ENCODE results near the gene NFATC2.
"Not testable (repeated sequence)": the region's sequence is repeated elsewhere in the genome, so short reads cannot be mapped to it uniquely, and the experiment has no call there.

The NFATC2 gene

DNA sequence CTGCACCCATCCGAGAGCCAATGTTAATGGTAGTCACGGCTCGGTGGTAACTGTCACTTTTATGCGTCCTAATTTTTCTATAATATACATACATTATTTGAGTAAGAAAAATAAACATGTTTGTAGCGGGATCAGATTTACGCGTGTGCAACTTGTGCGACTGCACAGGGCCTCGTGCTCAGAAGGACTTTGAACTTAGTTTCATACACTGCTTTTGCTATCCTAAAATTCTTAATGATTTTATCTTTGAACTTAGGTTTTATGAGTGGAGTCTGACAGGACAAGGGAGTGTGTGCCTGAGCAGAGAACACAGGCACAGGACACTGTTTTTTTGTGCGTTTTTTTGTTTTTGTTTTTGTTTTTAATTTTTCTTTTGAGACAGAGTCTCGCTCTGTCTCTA lies 189.7 kb downstream of the NFATC2 start:
- in situ Hi-C loops (cut with MboI; ENCODE audit: low sequenced_read_pairs, unreplicated experiment), result no loop called here
- no peak for DNase-seq (ENCODE audit: low spot score)

DNA sequence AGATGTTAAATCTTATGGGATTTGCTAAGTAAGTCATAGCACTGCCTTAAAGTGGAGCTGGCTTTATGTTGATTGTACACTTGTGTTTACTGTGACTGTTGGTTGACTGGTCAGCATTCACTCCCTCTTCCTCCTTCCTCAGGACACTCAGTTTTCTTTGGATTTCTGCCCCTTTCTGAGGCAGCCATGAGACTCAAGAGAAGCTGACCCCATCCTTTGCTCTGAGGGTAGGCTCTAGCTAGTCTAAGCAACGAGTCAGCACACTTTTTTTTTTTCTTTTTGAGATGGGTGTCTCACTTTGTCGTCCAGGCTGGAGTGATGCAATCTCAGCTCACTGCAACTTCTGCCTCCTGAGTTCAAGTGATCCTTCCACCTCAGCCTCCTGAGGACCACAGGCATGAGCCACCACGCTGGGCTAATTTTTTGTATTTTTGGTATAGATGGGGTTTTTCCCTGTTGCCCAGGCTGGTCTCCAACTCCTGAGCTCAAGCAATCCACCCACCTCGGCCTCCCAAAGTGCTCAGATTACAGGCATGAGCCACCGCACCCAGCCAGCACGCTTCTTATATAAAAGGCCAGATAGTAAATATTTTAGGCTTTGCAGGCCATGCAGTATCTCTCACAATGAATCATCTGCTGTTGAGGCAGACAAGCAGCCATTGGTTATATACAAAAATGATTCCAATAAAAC lies 191.4 kb downstream of the NFATC2 start:
- in situ Hi-C loops (cut with MboI; ENCODE audit: low sequenced_read_pairs, unreplicated experiment), result no loop called here
- DNase-seq (ENCODE audit: low spot score), result no peak
- TF ChIP-seq, protein P1, sequence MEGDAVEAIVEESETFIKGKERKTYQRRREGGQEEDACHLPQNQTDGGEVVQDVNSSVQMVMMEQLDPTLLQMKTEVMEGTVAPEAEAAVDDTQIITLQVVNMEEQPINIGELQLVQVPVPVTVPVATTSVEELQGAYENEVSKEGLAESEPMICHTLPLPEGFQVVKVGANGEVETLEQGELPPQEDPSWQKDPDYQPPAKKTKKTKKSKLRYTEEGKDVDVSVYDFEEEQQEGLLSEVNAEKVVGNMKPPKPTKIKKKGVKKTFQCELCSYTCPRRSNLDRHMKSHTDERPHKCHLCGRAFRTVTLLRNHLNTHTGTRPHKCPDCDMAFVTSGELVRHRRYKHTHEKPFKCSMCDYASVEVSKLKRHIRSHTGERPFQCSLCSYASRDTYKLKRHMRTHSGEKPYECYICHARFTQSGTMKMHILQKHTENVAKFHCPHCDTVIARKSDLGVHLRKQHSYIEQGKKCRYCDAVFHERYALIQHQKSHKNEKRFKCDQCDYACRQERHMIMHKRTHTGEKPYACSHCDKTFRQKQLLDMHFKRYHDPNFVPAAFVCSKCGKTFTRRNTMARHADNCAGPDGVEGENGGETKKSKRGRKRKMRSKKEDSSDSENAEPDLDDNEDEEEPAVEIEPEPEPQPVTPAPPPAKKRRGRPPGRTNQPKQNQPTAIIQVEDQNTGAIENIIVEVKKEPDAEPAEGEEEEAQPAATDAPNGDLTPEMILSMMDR (IDR thresholded peaks at IDR 0.05; ENCODE audit: borderline replicate concordance, control extremely low read depth, extremely low read depth, insufficient read depth, missing control alignments), result no peak

More for the DNA sequence above, 189.7 kb downstream of the NFATC2 start:
- TF ChIP-seq, protein P1 (IDR thresholded peaks at IDR 0.05; ENCODE audit: borderline replicate concordance, control extremely low read depth, extremely low read depth, insufficient read depth, missing control alignments), result no peak

DNA sequence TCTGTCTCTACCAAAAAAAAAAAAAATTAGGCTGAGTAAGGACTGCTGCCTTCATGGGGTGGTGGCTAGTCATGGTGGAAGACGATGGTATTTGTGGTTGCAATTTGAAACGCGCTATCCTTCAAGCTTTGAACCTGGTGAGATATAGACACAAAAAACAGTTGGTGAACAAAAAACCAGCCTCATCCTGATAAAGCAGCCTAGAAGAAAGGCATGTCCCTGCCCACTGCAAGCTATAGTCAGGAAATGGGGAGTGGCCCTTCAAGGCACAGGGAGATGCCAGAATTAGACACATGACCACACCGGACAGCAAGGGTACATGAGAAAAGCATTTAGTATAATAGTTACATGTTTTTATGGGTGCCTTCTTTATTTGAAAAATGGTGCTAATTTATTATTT lies 193.6 kb downstream of the NFATC2 start:
- in situ Hi-C loops (cut with MboI; ENCODE audit: low sequenced_read_pairs, unreplicated experiment), result no loop called here
- no peak for DNase-seq (ENCODE audit: low spot score)
- TF ChIP-seq, protein P1 (IDR thresholded peaks at IDR 0.05; ENCODE audit: borderline replicate concordance, control extremely low read depth, extremely low read depth, insufficient read depth, missing control alignments), result no peak

DNA sequence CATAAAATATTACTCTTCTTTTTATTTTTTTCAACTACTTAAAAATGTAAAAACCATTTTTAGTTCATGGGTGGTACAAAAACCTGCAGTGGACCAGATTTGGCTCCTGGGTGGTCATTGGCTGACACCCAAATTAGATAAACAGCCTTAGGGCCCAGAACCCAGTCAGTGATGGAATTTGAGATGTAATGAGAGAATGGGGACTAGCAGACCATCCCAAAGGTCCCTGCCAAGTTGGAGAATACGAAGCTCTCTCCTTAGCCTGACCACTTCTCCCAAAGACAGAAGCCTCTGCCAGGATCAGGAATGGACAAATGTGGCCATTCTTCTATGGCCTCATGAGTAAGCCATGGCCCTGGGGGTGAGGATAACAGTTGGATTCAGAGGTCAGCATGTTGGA lies 194.7 kb downstream of the NFATC2 start:
- TF ChIP-seq, protein P1 (IDR thresholded peaks at IDR 0.05; ENCODE audit: borderline replicate concordance, control extremely low read depth, extremely low read depth, insufficient read depth, missing control alignments), result no peak
- no peak for DNase-seq (ENCODE audit: low spot score)
- in situ Hi-C loops (cut with MboI; ENCODE audit: low sequenced_read_pairs, unreplicated experiment), result no loop called here

DNA sequence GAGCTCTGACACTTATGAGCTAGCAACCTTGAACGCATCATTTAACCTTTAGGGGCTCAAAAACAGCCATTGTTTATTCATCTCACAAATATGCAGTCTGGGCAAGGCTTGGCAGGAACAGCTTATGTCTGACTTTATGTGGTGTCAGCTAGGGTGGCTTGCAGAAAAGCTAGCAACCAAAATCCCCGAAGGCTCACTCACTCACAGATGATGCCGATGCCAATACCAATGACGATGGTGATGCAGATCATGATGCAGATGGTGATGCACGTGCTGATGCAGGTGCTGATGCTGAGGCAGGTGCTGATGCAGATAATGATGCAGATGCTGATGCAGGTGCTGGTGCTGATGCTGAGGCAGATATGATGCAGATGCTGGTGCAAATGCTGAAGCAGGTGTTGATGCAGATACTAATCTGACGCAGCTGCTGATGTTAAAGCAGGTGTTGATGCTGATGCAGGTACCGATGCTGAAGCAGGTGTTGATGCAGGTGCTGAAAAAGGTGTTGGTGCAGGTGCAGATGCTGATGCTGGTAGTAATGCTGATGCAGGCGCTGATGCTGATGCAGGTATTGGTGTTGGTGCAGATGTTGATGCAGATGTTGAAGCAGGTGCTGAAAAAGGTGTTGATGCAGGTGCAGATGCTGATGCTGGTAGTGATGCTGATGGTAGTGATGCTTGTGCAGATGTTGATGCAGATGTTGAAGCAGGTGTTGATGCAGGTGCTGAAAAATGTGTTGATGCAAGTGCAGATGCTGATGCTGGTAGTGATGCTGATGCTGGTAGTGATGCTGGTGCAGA lies 195.6 kb downstream of the NFATC2 start:
- no peak for DNase-seq (ENCODE audit: low spot score)
- in situ Hi-C loops (cut with MboI; ENCODE audit: low sequenced_read_pairs, unreplicated experiment), result no loop called here
- TF ChIP-seq, protein P1 (IDR thresholded peaks at IDR 0.05; ENCODE audit: borderline replicate concordance, control extremely low read depth, extremely low read depth, insufficient read depth, missing control alignments), result no peak

DNA sequence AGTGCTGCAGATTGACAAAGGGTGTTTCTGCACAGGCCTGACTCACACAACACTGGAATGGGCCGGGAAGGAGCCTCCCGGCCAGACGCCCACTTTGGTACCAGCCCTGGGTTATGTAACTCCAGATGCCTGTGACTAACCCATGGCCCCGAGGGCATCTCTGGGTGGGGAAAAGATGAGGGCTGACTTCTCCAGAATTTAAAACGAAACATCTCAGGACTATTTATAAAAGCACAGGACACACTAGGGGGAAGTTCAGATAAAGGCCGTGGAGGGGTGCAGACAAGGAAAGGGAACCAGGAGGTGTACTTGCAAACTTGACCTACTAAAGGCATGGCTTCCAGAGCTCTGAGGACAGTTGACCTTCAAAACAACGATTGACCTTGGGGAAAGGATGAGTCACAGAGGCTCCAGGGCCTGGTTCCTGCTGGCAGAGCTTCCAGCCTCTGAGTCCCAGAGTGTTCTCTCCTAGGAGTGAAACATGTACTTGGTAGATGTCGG lies 196.9 kb downstream of the NFATC2 start:
- DNase-seq (ENCODE audit: low spot score), result no peak
- TF ChIP-seq, protein P1 (IDR thresholded peaks at IDR 0.05; ENCODE audit: borderline replicate concordance, control extremely low read depth, extremely low read depth, insufficient read depth, missing control alignments), result no peak
- in situ Hi-C loops (cut with MboI; ENCODE audit: low sequenced_read_pairs, unreplicated experiment), result no loop called here

DNA sequence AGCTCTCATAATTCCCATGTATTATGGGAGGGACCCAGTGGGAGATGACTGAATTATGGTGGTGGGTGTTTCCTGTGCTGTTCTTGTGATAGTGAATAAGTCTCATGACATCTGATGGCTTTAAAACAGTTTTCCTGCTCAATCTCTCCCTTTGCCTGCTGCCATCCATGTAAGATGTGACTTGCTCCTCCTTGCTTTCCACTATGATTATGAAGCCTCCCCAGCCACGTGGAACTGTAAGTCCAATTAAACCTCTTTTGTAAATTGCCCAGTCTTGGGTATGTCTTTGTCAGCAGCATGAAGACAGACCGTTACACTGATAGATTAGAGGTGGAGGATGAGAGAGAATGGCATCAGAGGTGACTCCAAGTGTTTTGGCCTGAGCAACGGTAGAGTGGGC lies 198.7 kb downstream of the NFATC2 start:
- DNase-seq (ENCODE audit: low spot score); in situ Hi-C loops (cut with MboI; ENCODE audit: low sequenced_read_pairs, unreplicated experiment): not testable (repeated sequence)
